Tibial nerve (tissue), 4 donors: ENCODE measurements around the gene CDC23. TPM values are rescaled to one million over a fixed set of nuclear protein-coding genes. Genes with fewer than 3 reads are reported as not detected.

Experiments used
- DNase-seq, 2 donors: peaks; one replicate each; pipeline ENCODE4 v3.0.0-alpha.2; 2019; ENCODE audit warnings: low spot score in 2 of 2
- H3K27ac ChIP-seq, 4 donors: fragments of 200-600 bp; sonication (generic) in 3 of 4; one replicate each; pipeline ENCODE4 v1.5.1; 2017 to 2019; ENCODE audit warnings: mild to moderate bottlenecking in 1 of 4
- H3K27me3 ChIP-seq, 2 donors: fragments of 200-600 bp; sonication (generic) in 1 of 2; one replicate each; pipeline versions ENCODE4 v1.5.1 to v1.6.0; 2017 to 2019
- H3K36me3 ChIP-seq, 3 donors: fragments of 200-600 bp; sonication (generic); one replicate each; pipeline ENCODE4 v1.5.1; 2018 to 2019
- H3K4me1 ChIP-seq, 4 donors: fragments of 200-600 bp; sonication (generic) in 3 of 4; one replicate each; pipeline ENCODE4 v1.5.1; 2017 to 2019
- H3K4me3 ChIP-seq, 4 donors: fragments of 200-600 bp; sonication (generic) in 3 of 4; one replicate each; pipeline ENCODE4 v1.5.1; 2017 to 2019; ENCODE audit warnings: mild to moderate bottlenecking in 1 of 4, moderate library complexity in 1 of 4
- H3K9me3 ChIP-seq, 4 donors: fragments of 200-600 bp; sonication (generic) in 3 of 4; one replicate each; pipeline ENCODE4 v1.5.1; 2017 to 2019
- CTCF ChIP-seq, 5 experiments: fragments of 200-600 bp in 3 of 5; fragments of 450-650 bp in 2 of 5; sonication (generic) in 3 of 5; IDR thresholded peaks; one replicate each; pipeline ENCODE4 v1.5.1; 2016 to 2019; ENCODE audit warnings: antibody characterized with exemption in 5 of 5, mild to moderate bottlenecking in 3 of 5, moderate library complexity in 2 of 5
- EP300 ChIP-seq, 2 donors: sonication (generic); formaldehyde crosslinking; IDR thresholded peaks; one replicate each; pipeline ENCODE4 v1.6.1; 2017; ENCODE audit warnings: antibody characterized with exemption in 2 of 2, mild to moderate bottlenecking in 1 of 2
- POLR2A ChIP-seq, 2 donors: fragments of 450-650 bp; IDR thresholded peaks; one replicate each; pipeline ENCODE4 v1.6.1; 2017; ENCODE audit warnings: antibody characterized with exemption in 2 of 2, mild to moderate bottlenecking in 2 of 2, moderate library complexity in 2 of 2
- WGBS, 2 donors: methylation state at CpG; one replicate each; pipeline ENCODE4 v1.1.5; 2018; 5-methylcytosine and 5-hydroxymethylcytosine counted together
- total RNA-seq, 4 donors: library from RNA; depleted of rRNA; stranded (reverse); fragments of >200 nt; gene quantifications; one replicate each; pipeline ENCODE4 v1.1.0, GENCODE V29; 2016

CDC23 gene
- total RNA-seq, 4 donors from 2014 or later: 13.1 to 17.6 (median 14.9) TPM

DNA sequence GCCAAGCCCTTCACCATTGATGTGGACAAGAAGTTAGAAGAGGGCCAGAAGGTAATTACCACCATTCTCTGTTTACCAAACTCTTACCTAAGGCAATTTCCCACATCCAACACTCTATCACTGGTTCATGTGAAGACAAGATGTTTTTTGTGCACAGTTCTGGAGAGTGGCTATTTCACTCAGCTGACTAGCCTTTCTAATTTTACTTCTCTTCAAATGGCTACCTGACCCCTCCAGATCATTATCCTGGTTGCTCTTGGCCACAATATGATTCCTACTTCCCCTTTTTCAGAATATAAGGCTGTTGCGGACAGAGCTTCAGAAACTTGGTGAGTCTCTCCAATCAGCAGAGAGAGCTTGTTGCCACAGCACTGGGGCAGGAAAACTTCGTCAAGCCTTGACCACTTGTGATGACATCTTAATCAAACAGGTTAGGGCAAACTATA, 27.1 kb downstream of the CDC23 start:
- Histone ChIP-seq H3K4me3 (no peak overlapping the region), H3K9me3 (no peaks in the 10 kb centered on the region), H3K27ac (no peak overlapping the region), H3K36me3 (peaks cover 0 to 85% (median 15%) of the 10 kb centered on the region in 3 donors), H3K4me1 (no peaks in the 10 kb centered on the region), H3K27me3 (no peaks in the 10 kb centered on the region)
- TF ChIP-seq CTCF (IDR thresholded peaks at IDR 0.05) (no peak), POLR2A (IDR thresholded peaks at IDR 0.05) (no peak), EP300 (IDR thresholded peaks at IDR 0.05) (no peak)
- WGBS, 2 donors: 71 to 83% methylated on average over 2 of the region's 2 CpGs
- DNase-seq: no peak

DNA sequence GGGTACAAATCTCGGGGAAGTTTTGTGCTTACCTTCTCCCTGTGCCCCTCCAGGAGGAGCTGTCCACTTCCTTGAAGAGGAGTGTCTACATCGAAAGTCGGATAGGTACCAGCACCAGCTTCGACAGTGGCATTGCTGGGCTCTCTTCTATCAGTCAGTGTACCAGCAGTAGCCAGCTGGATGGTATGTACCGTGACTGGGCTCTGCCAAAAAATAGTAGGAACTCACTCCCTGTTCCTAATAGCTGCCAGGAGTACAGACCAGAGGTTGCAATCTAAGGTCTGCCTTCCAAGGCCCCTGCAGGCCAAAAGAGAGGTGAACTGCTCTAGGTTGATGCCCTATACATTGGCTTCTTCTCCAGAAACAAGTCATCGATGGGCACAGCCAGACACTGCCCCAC, 30.3 kb downstream of the CDC23 start:
- no peak for DNase-seq
- 93 to 95% methylated on average over 6 of the region's 6 CpGs for WGBS, 2 donors
- H3K4me1 ChIP-seq: peaks cover 0 to 10% (median 8%) of the 10 kb centered on the region in 4 donors
- H3K4me3 ChIP-seq: no peak overlapping the region
- no peak overlapping the region for H3K27ac ChIP-seq
- H3K27me3 ChIP-seq: no peaks in the 10 kb centered on the region
- H3K36me3 ChIP-seq: peaks cover 0 to 53% (median 0%) of the 10 kb centered on the region in 3 donors
- H3K9me3 ChIP-seq: no peaks in the 10 kb centered on the region
- TF ChIP-seq CTCF (IDR thresholded peaks at IDR 0.05) (no peak), POLR2A (IDR thresholded peaks at IDR 0.05) (no peak), EP300 (IDR thresholded peaks at IDR 0.05) (no peak)

GRCh38 chr5:138180841-138181240, 32.3 kb downstream of the CDC23 start:
- no peak overlapping the region for H3K27ac ChIP-seq
- H3K9me3 ChIP-seq: no peaks in the 10 kb centered on the region
- 90 to 95% methylated on average over 5 of the region's 5 CpGs for WGBS, 2 donors
- DNase-seq: no peak
- H3K4me3 ChIP-seq: no peak overlapping the region
- peaks cover 0 to 47% (median 0%) of the 10 kb centered on the region in 3 donors for H3K36me3 ChIP-seq
- peaks cover 0 to 27% (median 18%) of the 10 kb centered on the region in 4 donors for H3K4me1 ChIP-seq
- H3K27me3 ChIP-seq: no peaks in the 10 kb centered on the region
- no peak for TF ChIP-seq POLR2A (IDR thresholded peaks at IDR 0.05)
- no peak for TF ChIP-seq EP300 (IDR thresholded peaks at IDR 0.05)
- no peak for TF ChIP-seq CTCF (IDR thresholded peaks at IDR 0.05)

GRCh38 chr5:138180183-138180782, 32.8 kb downstream of the CDC23 start:
- Histone ChIP-seq H3K9me3 (no peaks in the 10 kb centered on the region), H3K27ac (no peak overlapping the region), H3K36me3 (peaks cover 0 to 44% (median 0%) of the 10 kb centered on the region in 3 donors), H3K27me3 (no peaks in the 10 kb centered on the region), H3K4me1 (peaks cover 0 to 29% (median 18%) of the 10 kb centered on the region in 4 donors), H3K4me3 (no peak overlapping the region)
- 68 to 70% methylated on average over 5 of the region's 5 CpGs for WGBS, 2 donors
- no peak for TF ChIP-seq EP300 (IDR thresholded peaks at IDR 0.05)
- peak in 1 of 5 experiments; percentile 18 for TF ChIP-seq CTCF (IDR thresholded peaks at IDR 0.05)
- TF ChIP-seq POLR2A (IDR thresholded peaks at IDR 0.05): no peak
- no peak for DNase-seq

- peaks cover 0 to 31% (median 18%) of the 10 kb centered on the region in 4 donors for H3K4me1 ChIP-seq
- TF ChIP-seq EP300 (IDR thresholded peaks at IDR 0.05): no peak
- no peak for TF ChIP-seq CTCF (IDR thresholded peaks at IDR 0.05)
- no peak for TF ChIP-seq POLR2A (IDR thresholded peaks at IDR 0.05)
- 1% methylated on average over 23 of the region's 23 CpGs for WGBS, 2 donors
- no peak overlapping the region for H3K27ac ChIP-seq
- no peaks in the 10 kb centered on the region for H3K27me3 ChIP-seq
- H3K9me3 ChIP-seq: no peaks in the 10 kb centered on the region
- peaks cover 0 to 44% (median 0%) of the 10 kb centered on the region in 3 donors for H3K36me3 ChIP-seq
- no peak for DNase-seq
- H3K4me3 ChIP-seq: peak overlapping the region; percentile 17 to 76 (median 73)
These were observed 33.8 kb downstream of the CDC23 start for GRCh38 chr5:138179277-138179857.
